HepG2 (cell line): ENCODE data around the gene COL9A3. TPM values are rescaled to one million over a fixed set of nuclear protein-coding genes. Genes with fewer than 3 reads are reported as not detected.

Experiments
- CREB3 ChIP-seq: sonication (generic); formaldehyde crosslinking; IDR thresholded peaks from 2 replicates; pipeline ENCODE4 v1.5.0; 2020; ENCODE audit warnings: missing genetic modification reagents
- GTF2F1 ChIP-seq: fragments of 150-350 bp; IDR thresholded peaks from 2 replicates; pipeline ENCODE4 v1.6.1; 2014; ENCODE audit warnings: low read length
- PLSCR1 ChIP-seq: sonication (generic); formaldehyde crosslinking; IDR thresholded peaks from 2 replicates; pipeline ENCODE4 v1.5.0; 2020; ENCODE audit warnings: missing genetic modification reagents, mild to moderate bottlenecking, borderline replicate concordance
- SMAD1 ChIP-seq: sonication (generic); formaldehyde crosslinking; IDR thresholded peaks from 2 replicates; pipeline ENCODE4 v1.4.0; 2020; ENCODE audit warnings: missing genetic modification reagents, low read depth, mild to moderate bottlenecking, borderline replicate concordance
- SPEN ChIP-seq: sonication (generic); formaldehyde crosslinking; IDR thresholded peaks from 2 replicates; pipeline ENCODE4 v1.5.1; 2020; ENCODE audit warnings: low read depth, mild to moderate bottlenecking, missing genetic modification reagents
- TOPORS ChIP-seq: sonication (generic); formaldehyde crosslinking; IDR thresholded peaks from 2 replicates; pipeline ENCODE4 v1.8.0; 2023; ENCODE audit warnings: mild to moderate bottlenecking, missing genetic modification reagents
- WIZ ChIP-seq: sonication (generic); formaldehyde crosslinking; IDR thresholded peaks from 2 replicates; pipeline ENCODE4 v1.5.1; 2020; ENCODE audit warnings: mild to moderate bottlenecking, missing genetic modification reagents
- ZBTB44 ChIP-seq: sonication (generic); formaldehyde crosslinking; IDR thresholded peaks from 2 replicates; pipeline ENCODE4 v1.4.0; 2020; ENCODE audit warnings: missing genetic modification reagents
- ZNF512B ChIP-seq: sonication (generic); formaldehyde crosslinking; IDR thresholded peaks from 2 replicates; pipeline ENCODE4 v1.5.1; 2020; ENCODE audit warnings: missing genetic modification reagents, mild to moderate bottlenecking, borderline replicate concordance
- ZNF687 ChIP-seq: sonication (generic); formaldehyde crosslinking; IDR thresholded peaks from 2 replicates; pipeline ENCODE4 v1.5.1; 2020; ENCODE audit warnings: mild to moderate bottlenecking, missing genetic modification reagents, moderate library complexity
- ZNF710 ChIP-seq: sonication (generic); formaldehyde crosslinking; IDR thresholded peaks from 2 replicates; pipeline ENCODE4 v1.5.0; 2020; ENCODE audit warnings: mild to moderate bottlenecking, missing genetic modification reagents, borderline replicate concordance
- ZNF83 ChIP-seq: sonication (generic); formaldehyde crosslinking; IDR thresholded peaks from 2 replicates; pipeline ENCODE4 v1.4.0; 2020; ENCODE audit warnings: missing genetic modification reagents, mild to moderate bottlenecking, borderline replicate concordance
- polyA plus RNA-seq, 8 experiments: library from polyadenylated mRNA; depleted of rRNA in 3 of 8; stranded (reverse) in 7 of 8; unstranded in 1 of 8; fragments of >200 nt; fragmentation: Illumina TruSeq in 4 of 8; extraction: Trizol in 4 of 8; gene quantifications; 2 replicates each; pipeline versions ENCODE4 v1.2.1 to v1.2.3, GENCODE V29; 2011 to 2016; ENCODE audit warnings: low read depth in 4 of 8, missing spikeins in 1 of 8, mixed read lengths in 1 of 8; ENCODE audit not compliant: insufficient read depth in 1 of 8
- total RNA-seq, 5 experiments: library from RNA; depleted of rRNA; stranded (reverse); fragments of >200 nt; fragmentation: Illumina TruSeq; extraction: Trizol; gene quantifications; 2 replicates each; pipeline ENCODE4 v1.2.3, GENCODE V29; 2016; ENCODE audit warnings: low read depth in 1 of 5

The COL9A3 gene
- total and polyA plus RNA-seq, 2 of the 13 experiments (the other 11 are each of a cell fraction or from before 2014, with no cell fraction given): 155 to 204 TPM

- TF ChIP-seq ZNF512B (CRISPR knock-in tag) (no peak), ZNF83 (no peak), SMAD1 (0 out of 2 replicates have a peak, but pooled peaks have one; percentile 33), ZNF710 (CRISPR knock-in tag) (no peak), PLSCR1 (no peak), CREB3 (CRISPR knock-in tag) (no peak), ZBTB44 (no peak), SPEN (CRISPR knock-in tag) (no peak), GTF2F1 (no peak), WIZ (no peak), ZNF687 (no peak), TOPORS (no peak)
These were observed 1.5 kb upstream of the COL9A3 start (continued) for GRCh38 chr20:62815066-62815991.
